Measurements from ENCODE around the gene WNT5B.
A peak's percentile ranks its signal among the peaks of the same experiment; 100 is the strongest.

Gene WNT5B

GRCh38 chr12:1590221-1590979, 38.6 kb upstream of the WNT5B start:
- Histone ChIP-seq H3K9me3 (ENCODE audit: control insufficient read depth in 5 of 5, low read length in 5 of 5) (no peaks in the 10 kb centered on the region), H3K36me3 (ENCODE audit: control insufficient read depth in 5 of 5, insufficient read depth in 5 of 5, low read length in 5 of 5) (peaks cover 0 to 2% (median 0%) of the 10 kb centered on the region in 5 donors), H3K4me3 (ENCODE audit: low read depth in 1 of 5, low read length in 5 of 5) (peak overlapping the region; percentile 29 to 64 (median 54)), H3K27me3 (ENCODE audit: control insufficient read depth in 5 of 5, insufficient read depth in 4 of 5, low read length in 5 of 5) (no peaks in the 10 kb centered on the region), H3K4me1 (ENCODE audit: control insufficient read depth in 5 of 5, insufficient read depth in 5 of 5, low read length in 5 of 5) (peaks cover 13 to 67% (median 59%) of the 10 kb centered on the region in 5 donors), H3K9ac (ENCODE audit: low read length in 5 of 5) (peak overlapping the region in 3 of 5 donors; percentile 51 to 68 (median 65)), H3K27ac (ENCODE audit: low read depth, low read length) (peak overlapping the region; percentile 19)

- Histone ChIP-seq H3K9ac (ENCODE audit: low read length in 5 of 5) (peak overlapping the region in 1 of 5 donors; percentile 68), H3K4me1 (ENCODE audit: control insufficient read depth in 5 of 5, insufficient read depth in 5 of 5, low read length in 5 of 5) (peaks cover 13 to 69% (median 60%) of the 10 kb centered on the region in 5 donors), H3K27ac (ENCODE audit: low read depth, low read length) (peak overlapping the region; percentile 19), H3K36me3 (ENCODE audit: control insufficient read depth in 5 of 5, insufficient read depth in 5 of 5, low read length in 5 of 5) (peaks cover 0 to 2% (median 0%) of the 10 kb centered on the region in 5 donors), H3K27me3 (ENCODE audit: control insufficient read depth in 5 of 5, insufficient read depth in 4 of 5, low read length in 5 of 5) (no peaks in the 10 kb centered on the region), H3K9me3 (ENCODE audit: control insufficient read depth in 5 of 5, low read length in 5 of 5) (no peaks in the 10 kb centered on the region), H3K4me3 (ENCODE audit: low read depth in 1 of 5, low read length in 5 of 5) (peak overlapping the region in 4 of 5 donors; percentile 29 to 59 (median 48))
Observed at GRCh38 chr12:1591034-1591433, 38.0 kb upstream of the WNT5B start.

- Histone ChIP-seq H3K36me3 (ENCODE audit: control insufficient read depth in 5 of 5, insufficient read depth in 5 of 5, low read length in 5 of 5) (no peaks in the 10 kb centered on the region), H3K4me3 (ENCODE audit: low read depth in 1 of 5, low read length in 5 of 5) (peak overlapping the region in 4 of 5 donors; percentile 11 to 54 (median 42)), H3K27me3 (ENCODE audit: control insufficient read depth in 5 of 5, insufficient read depth in 4 of 5, low read length in 5 of 5) (no peaks in the 10 kb centered on the region), H3K4me1 (ENCODE audit: control insufficient read depth in 5 of 5, insufficient read depth in 5 of 5, low read length in 5 of 5) (peaks cover 13 to 69% (median 60%) of the 10 kb centered on the region in 5 donors), H3K9me3 (ENCODE audit: control insufficient read depth in 5 of 5, low read length in 5 of 5) (no peaks in the 10 kb centered on the region), H3K27ac (ENCODE audit: low read depth, low read length) (peak overlapping the region; percentile 43), H3K9ac (ENCODE audit: low read length in 5 of 5) (peak overlapping the region in 1 of 5 donors; percentile 8)
Observed at GRCh38 chr12:1591543-1591942, 37.5 kb upstream of the WNT5B start.

GRCh38 chr12:1592444-1593173, 36.4 kb upstream of the WNT5B start:
- Histone ChIP-seq H3K9ac (ENCODE audit: low read length in 5 of 5) (peak overlapping the region in 4 of 5 donors; percentile 32 to 87 (median 55)), H3K9me3 (ENCODE audit: control insufficient read depth in 5 of 5, low read length in 5 of 5) (no peaks in the 10 kb centered on the region), H3K27ac (ENCODE audit: low read depth, low read length) (peak overlapping the region; percentile 76), H3K4me3 (ENCODE audit: low read depth in 1 of 5, low read length in 5 of 5) (peak overlapping the region; percentile 51 to 90 (median 82)), H3K27me3 (ENCODE audit: control insufficient read depth in 5 of 5, insufficient read depth in 4 of 5, low read length in 5 of 5) (no peaks in the 10 kb centered on the region), H3K36me3 (ENCODE audit: control insufficient read depth in 5 of 5, insufficient read depth in 5 of 5, low read length in 5 of 5) (no peaks in the 10 kb centered on the region), H3K4me1 (ENCODE audit: control insufficient read depth in 5 of 5, insufficient read depth in 5 of 5, low read length in 5 of 5) (peaks cover 13 to 65% (median 60%) of the 10 kb centered on the region in 5 donors)

- H3K4me1 ChIP-seq (ENCODE audit: control insufficient read depth in 5 of 5, insufficient read depth in 5 of 5, low read length in 5 of 5), result peaks cover 13 to 57% (median 52%) of the 10 kb centered on the region in 5 donors
- H3K9me3 ChIP-seq (ENCODE audit: control insufficient read depth in 5 of 5, low read length in 5 of 5), result no peaks in the 10 kb centered on the region
- no peaks in the 10 kb centered on the region for H3K36me3 ChIP-seq (ENCODE audit: control insufficient read depth in 5 of 5, insufficient read depth in 5 of 5, low read length in 5 of 5)
Observed at GRCh38 chr12:1593174-1594005, 35.6 kb upstream of the WNT5B start.

GRCh38 chr12:1594006-1594260, 35.1 kb upstream of the WNT5B start:
- peaks cover 13 to 54% (median 50%) of the 10 kb centered on the region in 5 donors for H3K4me1 ChIP-seq (ENCODE audit: control insufficient read depth in 5 of 5, insufficient read depth in 5 of 5, low read length in 5 of 5)
- H3K9ac ChIP-seq (ENCODE audit: low read length in 5 of 5), result peak overlapping the region in 4 of 5 donors; percentile 38 to 87 (median 64)
- no peaks in the 10 kb centered on the region for H3K9me3 ChIP-seq (ENCODE audit: control insufficient read depth in 5 of 5, low read length in 5 of 5)
- H3K4me3 ChIP-seq (ENCODE audit: low read depth in 1 of 5, low read length in 5 of 5), result peak overlapping the region in 4 of 5 donors; percentile 74 to 90 (median 84)
- no peaks in the 10 kb centered on the region for H3K27me3 ChIP-seq (ENCODE audit: control insufficient read depth in 5 of 5, insufficient read depth in 4 of 5, low read length in 5 of 5)
- H3K27ac ChIP-seq (ENCODE audit: low read depth, low read length), result peak overlapping the region; percentile 76
- no peaks in the 10 kb centered on the region for H3K36me3 ChIP-seq (ENCODE audit: control insufficient read depth in 5 of 5, insufficient read depth in 5 of 5, low read length in 5 of 5)

More at GRCh38 chr12:1593174-1594005, 35.6 kb upstream of the WNT5B start:
- peak overlapping the region; percentile 38 to 87 (median 57) for H3K9ac ChIP-seq (ENCODE audit: low read length in 5 of 5)
- H3K27me3 ChIP-seq (ENCODE audit: control insufficient read depth in 5 of 5, insufficient read depth in 4 of 5, low read length in 5 of 5), result no peaks in the 10 kb centered on the region
- peak overlapping the region; percentile 76 for H3K27ac ChIP-seq (ENCODE audit: low read depth, low read length)
- H3K4me3 ChIP-seq (ENCODE audit: low read depth in 1 of 5, low read length in 5 of 5), result peak overlapping the region; percentile 68 to 90 (median 82)

- peak within 1 kb of the TSS; percentile 74 to 90 (median 85) for H3K4me3 ChIP-seq (ENCODE audit: low read depth in 1 of 5, low read length in 5 of 5)
- peaks cover 13 to 52% (median 50%) of the 10 kb centered on the region in 5 donors for H3K4me1 ChIP-seq (ENCODE audit: control insufficient read depth in 5 of 5, insufficient read depth in 5 of 5, low read length in 5 of 5)
- H3K9me3 ChIP-seq (ENCODE audit: control insufficient read depth in 5 of 5, low read length in 5 of 5), result no peaks in the 10 kb centered on the region
- no peaks in the 10 kb centered on the region for H3K36me3 ChIP-seq (ENCODE audit: control insufficient read depth in 5 of 5, insufficient read depth in 5 of 5, low read length in 5 of 5)
- peak within 1 kb of the TSS; percentile 65 to 97 (median 87) for H3K9ac ChIP-seq (ENCODE audit: low read length in 5 of 5)
- H3K27me3 ChIP-seq (ENCODE audit: control insufficient read depth in 5 of 5, insufficient read depth in 4 of 5, low read length in 5 of 5), result no peaks in the 10 kb centered on the region
- H3K27ac ChIP-seq (ENCODE audit: low read depth, low read length), result peak within 1 kb of the TSS; percentile 100
Observed at GRCh38 chr12:1594261-1595025, 34.6 kb upstream of the WNT5B start, which contains the start of gene FBXL14. Gene FBXL14 (minus strand): TSS chr12:1594581. CDS start chr12:1594066, 515 bp downstream.

GRCh38 chr12:1595026-1595561, 33.9 kb upstream of the WNT5B start:
- peak overlapping the region; percentile 100 for H3K27ac ChIP-seq (ENCODE audit: low read depth, low read length)
- H3K4me3 ChIP-seq (ENCODE audit: low read depth in 1 of 5, low read length in 5 of 5), result peak overlapping the region; percentile 65 to 87 (median 76)
- peak overlapping the region; percentile 65 to 97 (median 86) for H3K9ac ChIP-seq (ENCODE audit: low read length in 5 of 5)
- H3K4me1 ChIP-seq (ENCODE audit: control insufficient read depth in 5 of 5, insufficient read depth in 5 of 5, low read length in 5 of 5), result peaks cover 13 to 46% (median 44%) of the 10 kb centered on the region in 5 donors
- no peaks in the 10 kb centered on the region for H3K27me3 ChIP-seq (ENCODE audit: control insufficient read depth in 5 of 5, insufficient read depth in 4 of 5, low read length in 5 of 5)
- H3K36me3 ChIP-seq (ENCODE audit: control insufficient read depth in 5 of 5, insufficient read depth in 5 of 5, low read length in 5 of 5), result no peaks in the 10 kb centered on the region
- no peaks in the 10 kb centered on the region for H3K9me3 ChIP-seq (ENCODE audit: control insufficient read depth in 5 of 5, low read length in 5 of 5)

Data from subcutaneous abdominal adipose tissue (tissue), 5 donors.